GM18517 (cell line): ENCODE data around the gene UTS2R.
"Not testable (repeated sequence)": the region's sequence is repeated elsewhere in the genome, so short reads cannot be mapped to it uniquely, and the experiment has no call there.

Source experiments
- ATAC-seq: cut with Tn5 transposase; IDR thresholded peaks from one replicate; pipeline ENCODE4 v1.9.1; 2021; ENCODE audit warnings: mild to moderate bottlenecking, moderate library complexity; ENCODE audit not compliant: unreplicated experiment

UTS2R gene

GRCh38 chr17:82351713-82352488, 19.7 kb upstream of the UTS2R start:
- no peak for ATAC-seq

GRCh38 chr17:82353484-82353883, 18.1 kb upstream of the UTS2R start:
- no peak for ATAC-seq

GRCh38 chr17:82354804-82355308, 16.7 kb upstream of the UTS2R start:
- ATAC-seq = no peak

- no peak for ATAC-seq
These were observed 15.7 kb upstream of the UTS2R start for GRCh38 chr17:82355770-82356427.

GRCh38 chr17:82356845-82357355, 14.7 kb upstream of the UTS2R start:
- ATAC-seq = no peak

- no peak for ATAC-seq
These were observed 14.2 kb upstream of the UTS2R start for GRCh38 chr17:82357394-82357793.

GRCh38 chr17:82358465-82359350, 12.9 kb upstream of the UTS2R start, which contains the start of gene TEX19:
TSS of gene TEX19 (plus strand) at chr17:82359247. CDS start at chr17:82362151, 2,904 bp downstream.
- ATAC-seq = no peak

GRCh38 chr17:82359451-82360074, 12.0 kb upstream of the UTS2R start:
- not testable (repeated sequence) for ATAC-seq

- ATAC-seq = no peak
These were observed 9.5 kb upstream of the UTS2R start for GRCh38 chr17:82361885-82362633.

GRCh38 chr17:82365606-82366295, 5.8 kb upstream of the UTS2R start:
- no peak for ATAC-seq

- no peak for ATAC-seq
These were observed 4.8 kb upstream of the UTS2R start for GRCh38 chr17:82366749-82367148.

- no peak for ATAC-seq
These were observed 3.6 kb upstream of the UTS2R start for GRCh38 chr17:82367724-82368524.

- ATAC-seq = no peak
These were observed 2.4 kb upstream of the UTS2R start for GRCh38 chr17:82369211-82369610.

GRCh38 chr17:82370471-82371332, 863 bp upstream of the UTS2R start:
- no peak for ATAC-seq

GRCh38 chr17:82372249-82373071, 895 bp downstream of the UTS2R start:
- no peak for ATAC-seq

- not testable (repeated sequence) for ATAC-seq
These were observed 1.5 kb downstream of the UTS2R start for GRCh38 chr17:82373072-82373452.
